OCI-LY1 (cell line): ENCODE data around the gene DMD.

Experiments
- H2AFZ ChIP-seq: fragments of 200-600 bp; sonication (generic), shearing (Covaris generic); 2 replicates; pipeline ENCODE4 v1.6.0; 2014; ENCODE audit warnings: antibody characterized with exemption, mild to moderate bottlenecking, low read length
- H3F3A ChIP-seq: fragments of 200-600 bp; sonication (generic), shearing (Covaris generic); 2 replicates; pipeline ENCODE4 v1.6.0; 2014; ENCODE audit warnings: mild to moderate bottlenecking, antibody characterized with exemption, low read length, moderate library complexity; ENCODE audit not compliant: insufficient read depth
- H3K27ac ChIP-seq: fragments of 200-600 bp; sonication (generic); 2 replicates; pipeline ENCODE4 v1.5.1; 2014; ENCODE audit warnings: low read length, mixed run types, mild to moderate bottlenecking, low read depth; ENCODE audit not compliant: poor library complexity, severe bottlenecking
- H3K27me3 ChIP-seq: fragments of 200-600 bp; sonication (generic); 2 replicates; pipeline ENCODE4 v1.6.0; 2014; ENCODE audit warnings: antibody characterized with exemption, mild to moderate bottlenecking, low read length, moderate library complexity; ENCODE audit not compliant: insufficient read depth
- H3K36me3 ChIP-seq: fragments of 200-600 bp; sonication (generic); 2 replicates; pipeline ENCODE4 v1.6.1; 2014; ENCODE audit warnings: mild to moderate bottlenecking, antibody characterized with exemption, low read length, moderate library complexity, mixed read lengths; ENCODE audit not compliant: insufficient read depth
- H3K4me1 ChIP-seq: fragments of 200-600 bp; sonication (generic); 2 replicates; pipeline ENCODE4 v1.5.1; 2014; ENCODE audit warnings: mild to moderate bottlenecking, low read length, moderate library complexity; ENCODE audit not compliant: insufficient read depth, severe bottlenecking
- H3K4me2 ChIP-seq: fragments of 200-600 bp; sonication (generic), shearing (Covaris generic); 2 replicates; pipeline ENCODE4 v1.6.1; 2014; ENCODE audit warnings: low read length
- H3K4me3 ChIP-seq: fragments of 200-600 bp; sonication (generic); 2 replicates; pipeline ENCODE4 v1.5.1; 2014; ENCODE audit warnings: low read length, low read depth, mild to moderate bottlenecking, mixed read lengths; ENCODE audit not compliant: poor library complexity, severe bottlenecking
- H3K79me2 ChIP-seq: fragments of 200-600 bp; shearing (Covaris generic); 2 replicates; pipeline ENCODE4 v1.6.1; 2016; ENCODE audit warnings: mixed run types, low read length, mixed read lengths; ENCODE audit not compliant: insufficient read depth
- H3K9ac ChIP-seq: fragments of 200-600 bp; sonication (generic), shearing (Covaris generic); 2 replicates; pipeline ENCODE4 v1.6.1; 2014; ENCODE audit warnings: mild to moderate bottlenecking, low read length, mixed read lengths
- H3K9me2 ChIP-seq: fragments of 200-600 bp; sonication (generic), shearing (Covaris generic); 2 replicates; pipeline ENCODE4 v1.6.1; 2014; ENCODE audit warnings: low read depth, mild to moderate bottlenecking, low read length, mixed read lengths
- H3K9me3 ChIP-seq: fragments of 200-600 bp; shearing (Covaris generic); 2 replicates; pipeline ENCODE4 v1.6.1; 2014; ENCODE audit warnings: low read length, mixed read lengths
- H4K20me1 ChIP-seq: fragments of 200-600 bp; sonication (generic), shearing (Covaris generic); 2 replicates; pipeline ENCODE4 v1.6.0; 2016; ENCODE audit warnings: mild to moderate bottlenecking, low read length; ENCODE audit not compliant: insufficient read depth
- EZH2 ChIP-seq: fragments of 200-600 bp; sonication (generic), shearing (Covaris generic); IDR thresholded peaks from 2 replicates; pipeline ENCODE4 v1.8.0; 2017; ENCODE audit warnings: borderline replicate concordance, mixed run types, mild to moderate bottlenecking, antibody characterized with exemption, low read length, moderate library complexity, mixed read lengths
- TF ChIP-seq, protein P1 (sequence below): fragments of 200-600 bp; sonication (generic), shearing (Covaris generic); IDR thresholded peaks from 2 replicates; pipeline ENCODE4 v1.5.1; 2017; ENCODE audit warnings: mild to moderate bottlenecking, antibody characterized with exemption, low read length, moderate library complexity, mixed read lengths

DMD gene

DNA sequence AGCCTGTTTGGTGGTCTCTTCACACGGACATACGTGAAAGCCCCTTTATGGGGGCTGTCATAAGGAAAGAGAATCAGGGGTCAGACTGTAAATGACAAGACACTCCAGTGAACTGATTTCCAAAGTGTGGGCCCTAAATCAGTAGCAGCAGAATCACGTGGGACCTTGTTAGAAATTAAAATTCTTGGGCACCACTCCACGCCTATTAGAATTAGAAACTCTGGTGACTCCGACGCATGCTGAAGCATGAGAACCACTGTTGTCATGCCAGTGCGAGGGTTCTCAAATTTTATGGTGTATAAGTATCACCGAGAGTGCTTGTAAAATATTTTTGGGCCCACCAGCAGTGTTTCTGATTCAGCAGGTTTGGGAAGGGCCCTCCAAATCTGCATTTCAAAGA is 672.8 kb downstream of the DMD start:
- Histone ChIP-seq H3K36me3 (no peaks in the 10 kb centered on the region), H3K79me2 (no peaks in the 10 kb centered on the region), H3K27me3 (no peaks in the 10 kb centered on the region), H3K4me1 (no peaks in the 10 kb centered on the region), H4K20me1 (no peaks in the 10 kb centered on the region), H3K9me2 (no peaks in the 10 kb centered on the region), H3K4me2 (no peak overlapping the region), H2AFZ (no peak overlapping the region), H3K27ac (no peak overlapping the region), H3F3A (no peaks in the 10 kb centered on the region), H3K9me3 (no peaks in the 10 kb centered on the region), H3K4me3 (no peak overlapping the region), H3K9ac (no peak overlapping the region)
- no peak for TF ChIP-seq EZH2
- TF ChIP-seq, protein P1, sequence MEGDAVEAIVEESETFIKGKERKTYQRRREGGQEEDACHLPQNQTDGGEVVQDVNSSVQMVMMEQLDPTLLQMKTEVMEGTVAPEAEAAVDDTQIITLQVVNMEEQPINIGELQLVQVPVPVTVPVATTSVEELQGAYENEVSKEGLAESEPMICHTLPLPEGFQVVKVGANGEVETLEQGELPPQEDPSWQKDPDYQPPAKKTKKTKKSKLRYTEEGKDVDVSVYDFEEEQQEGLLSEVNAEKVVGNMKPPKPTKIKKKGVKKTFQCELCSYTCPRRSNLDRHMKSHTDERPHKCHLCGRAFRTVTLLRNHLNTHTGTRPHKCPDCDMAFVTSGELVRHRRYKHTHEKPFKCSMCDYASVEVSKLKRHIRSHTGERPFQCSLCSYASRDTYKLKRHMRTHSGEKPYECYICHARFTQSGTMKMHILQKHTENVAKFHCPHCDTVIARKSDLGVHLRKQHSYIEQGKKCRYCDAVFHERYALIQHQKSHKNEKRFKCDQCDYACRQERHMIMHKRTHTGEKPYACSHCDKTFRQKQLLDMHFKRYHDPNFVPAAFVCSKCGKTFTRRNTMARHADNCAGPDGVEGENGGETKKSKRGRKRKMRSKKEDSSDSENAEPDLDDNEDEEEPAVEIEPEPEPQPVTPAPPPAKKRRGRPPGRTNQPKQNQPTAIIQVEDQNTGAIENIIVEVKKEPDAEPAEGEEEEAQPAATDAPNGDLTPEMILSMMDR, result no peak

- Histone ChIP-seq H3K36me3 (no peaks in the 10 kb centered on the region), H3K79me2 (no peaks in the 10 kb centered on the region), H3K4me2 (no peak overlapping the region), H3K9ac (no peak overlapping the region), H4K20me1 (no peaks in the 10 kb centered on the region), H3K27me3 (no peaks in the 10 kb centered on the region), H3K9me2 (no peaks in the 10 kb centered on the region), H3K9me3 (no peaks in the 10 kb centered on the region), H3K4me1 (peaks cover 16% of the 10 kb centered on the region), H2AFZ (no peak overlapping the region), H3K27ac (no peak overlapping the region), H3F3A (no peaks in the 10 kb centered on the region), H3K4me3 (no peak overlapping the region)
- no peak for TF ChIP-seq EZH2
- TF ChIP-seq, protein P1, result no peak
These were observed 677.5 kb downstream of the DMD start for GRCh38 chrX:32533848-32534247.

GRCh38 chrX:32532262-32532661 is 679.1 kb downstream of the DMD start:
- no peak overlapping the region for H3K4me3 ChIP-seq
- no peak overlapping the region for H2AFZ ChIP-seq
- H3K4me2 ChIP-seq, result no peak overlapping the region
- no peak overlapping the region for H3K9ac ChIP-seq
- H4K20me1 ChIP-seq, result no peaks in the 10 kb centered on the region
- no peaks in the 10 kb centered on the region for H3K9me2 ChIP-seq
- no peaks in the 10 kb centered on the region for H3K36me3 ChIP-seq
- no peaks in the 10 kb centered on the region for H3K79me2 ChIP-seq
- TF ChIP-seq, protein P1, result no peak
- peaks cover 16% of the 10 kb centered on the region for H3K4me1 ChIP-seq
- no peak overlapping the region for H3K27ac ChIP-seq
- no peaks in the 10 kb centered on the region for H3K9me3 ChIP-seq
- H3K27me3 ChIP-seq, result no peaks in the 10 kb centered on the region
- H3F3A ChIP-seq, result no peaks in the 10 kb centered on the region
